AG04450 (cell line): ENCODE measurements around the gene TRIM5. TPM values are rescaled to one million over a fixed set of nuclear protein-coding genes. Genes with fewer than 3 reads are reported as not detected.

Source experiments
- CTCF ChIA-PET: fragments of 300-600, 350-600 bp; formaldehyde crosslinking; extraction: SDS; loops from one replicate; lab custom pipeline; 2022; ENCODE audit warnings: antibody characterized with exemption, inconsistent platforms; lab: Charles Lee
- POLR2A ChIA-PET: fragments of 350-600 bp; formaldehyde crosslinking; extraction: SDS; loops from one replicate; lab custom pipeline; 2021; ENCODE audit warnings: antibody characterized with exemption, inconsistent platforms; lab: Yijun Ruan, JAX
- DNase-seq: peaks from one replicate; pipeline ENCODE4 v3.0.0-alpha.2; 2011; ENCODE audit warnings: low read depth, low spot score
- H3K27ac ChIP-seq: one replicate; pipeline ENCODE4 v1.5.1; 2012; ENCODE audit warnings: low read depth, low read length, control low read depth
- H3K27me3 ChIP-seq: one replicate; pipeline ENCODE4 v1.6.0; 2012; ENCODE audit warnings: low read length; ENCODE audit not compliant: control insufficient read depth, insufficient read depth
- H3K4me3 ChIP-seq: 2 replicates; pipeline ENCODE4 v1.5.1; 2011; ENCODE audit warnings: mild to moderate bottlenecking, low read depth, low read length, control low read depth
- H3K9me3 ChIP-seq: 2 replicates; pipeline ENCODE4 v1.5.1; 2012; ENCODE audit warnings: low read length; ENCODE audit not compliant: control insufficient read depth, insufficient read depth
- polyA plus RNA-seq: library from polyadenylated mRNA; depleted of rRNA; stranded (reverse); fragments of >200 nt; gene quantifications from 2 replicates; pipeline ENCODE4 v1.2.3, GENCODE V29; 2011
- TF ChIP-seq, protein P1 (sequence below): IDR thresholded peaks from 2 replicates; pipeline ENCODE4 v1.5.1; 2011; ENCODE audit warnings: low read depth, low read length, control low read depth, inconsistent platforms

TRIM5 gene
- polyA plus RNA-seq, 1 experiment: 53.3 TPM

DNA sequence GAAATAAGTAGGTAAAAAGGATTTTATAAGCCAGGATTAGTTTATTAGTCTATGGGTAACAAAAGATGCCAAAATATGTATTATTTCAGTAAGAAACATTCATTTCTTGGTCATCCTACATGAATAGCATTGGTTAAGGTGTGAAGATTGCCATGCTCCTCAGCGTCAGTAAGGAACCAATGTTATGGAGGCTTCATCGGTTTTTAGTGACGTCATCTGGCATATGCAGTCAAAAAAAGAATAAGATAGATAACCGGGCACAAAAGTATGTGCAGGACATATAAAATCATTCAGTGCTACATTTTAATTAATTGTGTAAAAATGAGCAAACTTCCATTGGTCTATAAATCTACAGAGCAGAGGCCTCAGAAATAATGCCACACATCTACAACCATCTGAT, 29.4 kb downstream of the TRIM5 start:
- TF ChIP-seq, protein P1, sequence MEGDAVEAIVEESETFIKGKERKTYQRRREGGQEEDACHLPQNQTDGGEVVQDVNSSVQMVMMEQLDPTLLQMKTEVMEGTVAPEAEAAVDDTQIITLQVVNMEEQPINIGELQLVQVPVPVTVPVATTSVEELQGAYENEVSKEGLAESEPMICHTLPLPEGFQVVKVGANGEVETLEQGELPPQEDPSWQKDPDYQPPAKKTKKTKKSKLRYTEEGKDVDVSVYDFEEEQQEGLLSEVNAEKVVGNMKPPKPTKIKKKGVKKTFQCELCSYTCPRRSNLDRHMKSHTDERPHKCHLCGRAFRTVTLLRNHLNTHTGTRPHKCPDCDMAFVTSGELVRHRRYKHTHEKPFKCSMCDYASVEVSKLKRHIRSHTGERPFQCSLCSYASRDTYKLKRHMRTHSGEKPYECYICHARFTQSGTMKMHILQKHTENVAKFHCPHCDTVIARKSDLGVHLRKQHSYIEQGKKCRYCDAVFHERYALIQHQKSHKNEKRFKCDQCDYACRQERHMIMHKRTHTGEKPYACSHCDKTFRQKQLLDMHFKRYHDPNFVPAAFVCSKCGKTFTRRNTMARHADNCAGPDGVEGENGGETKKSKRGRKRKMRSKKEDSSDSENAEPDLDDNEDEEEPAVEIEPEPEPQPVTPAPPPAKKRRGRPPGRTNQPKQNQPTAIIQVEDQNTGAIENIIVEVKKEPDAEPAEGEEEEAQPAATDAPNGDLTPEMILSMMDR: no peak
- Histone ChIP-seq H3K27ac (no peak overlapping the region), H3K4me3 (no peak overlapping the region), H3K27me3 (no peaks in the 10 kb centered on the region), H3K9me3 (no peaks in the 10 kb centered on the region)
- CTCF ChIA-PET: no interaction called here
- no peak for DNase-seq
- POLR2A ChIA-PET: no interaction called here

DNA sequence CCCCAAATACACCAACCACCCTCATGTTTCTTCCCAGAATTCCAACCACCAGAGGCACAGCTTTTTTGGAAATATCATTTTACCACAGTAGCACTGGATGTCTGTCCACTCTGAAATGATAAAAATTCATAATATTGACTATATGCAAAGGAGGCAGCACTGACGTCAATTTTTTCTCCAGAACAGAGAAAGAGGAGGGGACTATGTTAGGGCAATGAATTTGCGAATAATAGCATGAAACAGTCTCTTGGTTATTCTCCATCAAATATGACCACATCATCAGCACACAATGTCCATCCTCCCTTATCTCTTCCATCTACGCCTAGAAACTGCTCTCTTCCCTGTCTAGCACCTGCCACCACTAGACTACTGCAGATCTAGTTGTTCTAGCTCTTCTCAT, 38.7 kb downstream of the TRIM5 start:
- no peaks in the 10 kb centered on the region for H3K27me3 ChIP-seq
- ChIA-PET CTCF (interaction anchor here (0.6 kb wide), 1 partner anchor 67 kb away, joined by 3 read pairs; no protein-coding TSS in a partner anchor), POLR2A (no interaction called here)
- no peak overlapping the region for H3K4me3 ChIP-seq
- H3K27ac ChIP-seq: no peak overlapping the region
- no peaks in the 10 kb centered on the region for H3K9me3 ChIP-seq
- TF ChIP-seq, protein P1: no peak
- DNase-seq: no peak

DNA sequence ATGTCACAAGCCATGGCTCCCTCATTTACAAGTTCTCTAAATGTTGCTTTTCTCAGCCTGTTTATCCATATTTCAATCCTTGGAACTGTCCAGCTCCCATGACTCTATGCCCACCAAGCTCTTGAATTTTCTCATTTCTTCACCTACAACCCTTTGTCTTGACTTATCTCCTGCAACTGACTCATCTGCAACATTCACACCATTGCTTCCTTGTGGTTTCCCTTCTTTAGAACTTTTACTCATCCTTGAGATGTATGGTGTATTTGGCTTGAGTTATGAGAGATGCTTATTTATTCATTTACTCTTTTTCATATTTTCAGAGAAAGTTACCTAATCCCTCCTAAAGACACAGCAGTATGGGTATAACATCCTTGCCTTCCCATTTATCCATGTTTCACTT, 41.3 kb downstream of the TRIM5 start:
- Histone ChIP-seq H3K27ac (no peak overlapping the region), H3K9me3 (no peaks in the 10 kb centered on the region), H3K27me3 (no peaks in the 10 kb centered on the region), H3K4me3 (no peak overlapping the region)
- TF ChIP-seq, protein P1: no peak
- POLR2A ChIA-PET: no interaction called here
- CTCF ChIA-PET: no interaction called here
- no peak for DNase-seq

DNA sequence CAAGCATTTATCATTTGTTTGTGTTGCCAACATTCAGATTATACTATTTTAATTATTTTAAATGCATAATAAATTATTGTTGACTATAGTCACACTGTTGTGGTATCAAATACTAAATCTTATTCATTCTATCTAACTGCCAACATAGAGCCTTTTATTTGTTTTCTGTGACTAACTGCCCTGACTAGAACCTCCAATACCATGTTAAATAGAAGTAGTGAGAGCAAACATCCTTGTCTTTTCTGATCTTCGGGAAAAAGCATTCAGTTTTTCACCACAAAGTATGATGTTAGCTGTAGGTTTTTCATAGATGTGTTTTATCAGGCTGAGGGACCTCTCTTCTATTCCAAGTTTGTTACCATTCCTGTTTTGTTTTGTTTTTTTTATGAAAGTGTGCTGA, 44.9 kb downstream of the TRIM5 start:
- CTCF ChIA-PET: interaction anchor here (0.6 to 0.7 kb wide), 2 partner anchors 15 to 1013 kb away, joined by 3 to 5 read pairs; no protein-coding TSS in a partner anchor

DNA sequence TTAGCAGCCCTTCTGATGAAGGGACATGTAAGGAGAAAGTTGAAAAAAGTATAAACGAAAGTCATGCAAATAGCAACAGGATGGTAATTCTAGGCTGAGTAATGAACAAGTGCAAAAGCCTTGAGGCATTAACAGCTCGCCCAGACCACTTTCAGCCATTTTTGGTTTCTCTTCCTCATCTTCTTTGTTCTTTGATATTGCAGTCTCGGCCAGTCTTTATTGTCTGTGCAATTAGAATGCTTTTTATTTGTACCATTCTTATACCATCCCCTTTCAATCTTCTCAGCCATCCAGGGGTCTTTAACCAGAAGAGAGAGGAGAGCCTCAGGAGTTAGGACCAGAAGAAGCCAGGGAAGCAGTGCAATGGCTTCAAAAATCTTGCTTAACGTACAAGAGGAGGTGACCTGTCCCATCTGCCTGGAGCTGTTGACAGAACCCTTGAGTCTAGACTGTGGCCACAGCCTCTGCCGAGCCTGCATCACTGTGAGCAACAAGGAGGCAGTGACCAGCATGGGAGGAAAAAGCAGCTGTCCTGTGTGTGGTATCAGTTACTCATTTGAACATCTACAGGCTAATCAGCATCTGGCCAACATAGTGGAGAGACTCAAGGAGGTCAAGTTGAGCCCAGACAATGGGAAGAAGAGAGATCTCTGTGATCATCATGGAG, 52.8 kb downstream of the TRIM5 start:
- Histone ChIP-seq H3K4me3 (no peak overlapping the region), H3K9me3 (no peaks in the 10 kb centered on the region), H3K27me3 (no peaks in the 10 kb centered on the region), H3K27ac (no peak overlapping the region)
- ChIA-PET CTCF (no interaction called here), POLR2A (no interaction called here)
- TF ChIP-seq, protein P1: no peak
- no peak for DNase-seq

More for the DNA sequence above, 44.9 kb downstream of the TRIM5 start:
- no peak overlapping the region for H3K27ac ChIP-seq
- H3K4me3 ChIP-seq: no peak overlapping the region
- no peaks in the 10 kb centered on the region for H3K27me3 ChIP-seq
- TF ChIP-seq, protein P1: no peak
- no peak for DNase-seq
- POLR2A ChIA-PET: no interaction called here
- no peaks in the 10 kb centered on the region for H3K9me3 ChIP-seq
